IPS DF 6.9 (cell line): ENCODE results near the gene CCR4.
"Not testable (repeated sequence)": the region's sequence is repeated elsewhere in the genome, so short reads cannot be mapped to it uniquely, and the experiment has no call there.

Experiments used
- DNase-seq: peaks from one replicate; pipeline ENCODE4 v3.0.0-alpha.2; 2013; ENCODE audit warnings: low read depth, low spot score
- H3K27ac ChIP-seq: one replicate; pipeline ENCODE4 v1.5.1; 2013; ENCODE audit warnings: low read length, control low read depth
- H3K27me3 ChIP-seq: 2 replicates; pipeline ENCODE4 v1.6.1; 2013; ENCODE audit warnings: mild to moderate bottlenecking, low read length; ENCODE audit not compliant: control insufficient read depth, insufficient read depth
- H3K36me3 ChIP-seq: 2 replicates; pipeline ENCODE4 v1.6.1; 2013; ENCODE audit warnings: low read length; ENCODE audit not compliant: control insufficient read depth, insufficient read depth
- H3K4me1 ChIP-seq: 2 replicates; pipeline ENCODE4 v1.6.1; 2013; ENCODE audit warnings: low read length; ENCODE audit not compliant: control insufficient read depth, insufficient read depth
- H3K4me3 ChIP-seq: 2 replicates; pipeline ENCODE4 v1.5.1; 2013; ENCODE audit warnings: mild to moderate bottlenecking, low read length
- H3K9me3 ChIP-seq: 2 replicates; pipeline ENCODE4 v1.6.1; 2013; ENCODE audit warnings: low read length, inconsistent platforms; ENCODE audit not compliant: control insufficient read depth, insufficient read depth
- WGBS: extraction: QIAGEN DNeasy Blood & Tissue Kit; methylation state at CpG from one replicate; pipeline ENCODE4 v1.1.7; 2013; ENCODE audit warnings: mixed read lengths, missing lambda C conversion rate; ENCODE audit not compliant: insufficient read length, insufficient coverage; 5-methylcytosine and 5-hydroxymethylcytosine counted together

Gene CCR4

DNA sequence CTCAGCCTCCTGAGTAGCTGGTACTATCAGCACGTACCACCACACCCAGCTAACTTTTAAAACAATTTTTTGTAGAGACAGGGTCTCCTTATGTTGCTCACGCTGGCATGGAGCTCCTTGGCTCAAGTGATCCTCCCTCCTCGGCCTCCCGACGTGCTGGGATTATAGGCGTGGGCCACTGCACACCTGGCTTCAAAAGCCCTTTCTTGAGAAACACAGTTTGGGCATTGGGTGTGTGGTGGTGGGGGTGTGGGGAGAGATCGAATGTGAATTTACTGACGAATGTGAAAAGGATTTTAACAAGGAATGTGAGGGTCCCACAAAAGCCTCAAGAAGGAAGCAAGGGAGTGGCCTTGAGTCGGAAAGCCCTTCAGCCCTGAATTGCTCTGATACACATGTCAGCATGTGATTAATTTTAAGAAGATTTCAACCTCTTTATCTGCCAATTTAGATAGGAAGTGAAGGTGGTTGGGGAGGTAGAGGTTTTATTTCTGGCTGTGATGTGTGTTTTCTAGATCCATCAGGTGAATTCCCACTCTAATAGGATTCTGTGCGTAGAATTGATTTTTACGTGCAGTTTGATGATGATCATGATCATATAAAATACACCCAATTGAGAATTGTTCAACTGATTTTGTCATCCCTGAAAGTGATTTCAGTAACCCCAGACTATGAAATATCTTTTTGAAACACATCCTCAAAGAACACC is 1.1 kb downstream of the CCR4 start:
- no peak for DNase-seq
- Histone ChIP-seq H3K27me3 (no peaks in the 10 kb centered on the region), H3K36me3 (no peaks in the 10 kb centered on the region), H3K4me1 (no peaks in the 10 kb centered on the region), H3K4me3 (no peak overlapping the region), H3K27ac (no peak overlapping the region), H3K9me3 (no peaks in the 10 kb centered on the region)
- WGBS: 100% methylated on average over 2 of the region's 11 CpGs

GRCh38 chr3:32954506-32954905 is 3.1 kb downstream of the CCR4 start:
- Histone ChIP-seq H3K4me1 (no peaks in the 10 kb centered on the region), H3K27ac (no peak overlapping the region), H3K9me3 (no peaks in the 10 kb centered on the region), H3K36me3 (no peaks in the 10 kb centered on the region), H3K27me3 (no peaks in the 10 kb centered on the region), H3K4me3 (no peak overlapping the region)
- WGBS: no CpG with 5 or more reads among the region's 1 CpG
- no peak for DNase-seq

- Histone ChIP-seq H3K27me3 (no peaks in the 10 kb centered on the region), H3K27ac (no peak overlapping the region), H3K9me3 (no peaks in the 10 kb centered on the region), H3K36me3 (no peaks in the 10 kb centered on the region), H3K4me3 (no peak overlapping the region), H3K4me1 (no peaks in the 10 kb centered on the region)
- WGBS: no CpG with 5 or more reads among the region's 14 CpGs
- no peak for DNase-seq
Measured at GRCh38 chr3:32956750-32957570, 5.5 kb downstream of the CCR4 start.

DNA sequence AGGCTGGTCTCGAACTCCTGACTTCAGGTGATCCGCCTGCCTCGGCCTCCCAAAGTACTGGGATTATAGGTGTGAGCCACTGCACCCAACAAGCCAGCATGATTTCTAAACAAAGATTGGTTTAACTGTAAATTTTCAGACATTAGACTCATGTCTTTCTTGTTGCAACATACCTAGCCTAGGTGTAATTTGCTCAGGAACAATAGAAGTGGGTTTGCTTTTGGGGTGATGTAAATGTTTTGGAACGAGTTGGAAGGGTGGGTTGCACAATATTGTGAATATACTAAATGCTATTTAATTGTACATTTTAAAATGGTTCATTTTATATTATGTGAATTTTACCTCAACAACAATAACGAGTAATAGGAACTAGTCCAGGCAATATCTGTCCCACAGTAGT is 7.1 kb downstream of the CCR4 start:
- no peak overlapping the region for H3K4me3 ChIP-seq
- no peak overlapping the region for H3K27ac ChIP-seq
- H3K9me3 ChIP-seq: no peaks in the 10 kb centered on the region
- H3K4me1 ChIP-seq: no peaks in the 10 kb centered on the region
- no CpG with 5 or more reads among the region's 5 CpGs for WGBS
- no peaks in the 10 kb centered on the region for H3K36me3 ChIP-seq
- DNase-seq: no peak
- H3K27me3 ChIP-seq: no peaks in the 10 kb centered on the region

DNA sequence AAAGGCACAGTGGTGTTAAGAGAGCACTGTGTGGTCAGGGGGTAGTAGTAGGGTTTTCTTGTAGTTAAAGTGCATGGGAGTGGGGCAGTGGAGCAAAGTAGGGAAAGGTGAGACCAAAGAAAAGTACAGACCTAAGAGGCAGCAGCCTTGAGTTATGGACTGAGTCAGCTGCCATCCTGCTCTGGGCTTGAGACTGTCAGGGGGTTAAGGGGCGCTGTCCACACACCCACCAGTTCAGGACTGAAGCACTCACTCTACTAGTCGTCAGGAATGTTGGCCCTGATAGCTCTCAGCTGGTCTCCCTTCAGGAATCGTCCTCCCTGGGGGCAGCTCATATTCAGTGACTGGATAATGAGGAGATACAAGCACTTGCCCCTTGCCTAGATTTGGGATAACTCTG is 7.9 kb downstream of the CCR4 start:
- Histone ChIP-seq H3K9me3 (no peaks in the 10 kb centered on the region), H3K36me3 (no peaks in the 10 kb centered on the region), H3K27ac (no peak overlapping the region), H3K4me1 (no peaks in the 10 kb centered on the region), H3K4me3 (no peak overlapping the region), H3K27me3 (no peaks in the 10 kb centered on the region)
- no CpG with 5 or more reads among the region's 3 CpGs for WGBS
- no peak for DNase-seq

DNA sequence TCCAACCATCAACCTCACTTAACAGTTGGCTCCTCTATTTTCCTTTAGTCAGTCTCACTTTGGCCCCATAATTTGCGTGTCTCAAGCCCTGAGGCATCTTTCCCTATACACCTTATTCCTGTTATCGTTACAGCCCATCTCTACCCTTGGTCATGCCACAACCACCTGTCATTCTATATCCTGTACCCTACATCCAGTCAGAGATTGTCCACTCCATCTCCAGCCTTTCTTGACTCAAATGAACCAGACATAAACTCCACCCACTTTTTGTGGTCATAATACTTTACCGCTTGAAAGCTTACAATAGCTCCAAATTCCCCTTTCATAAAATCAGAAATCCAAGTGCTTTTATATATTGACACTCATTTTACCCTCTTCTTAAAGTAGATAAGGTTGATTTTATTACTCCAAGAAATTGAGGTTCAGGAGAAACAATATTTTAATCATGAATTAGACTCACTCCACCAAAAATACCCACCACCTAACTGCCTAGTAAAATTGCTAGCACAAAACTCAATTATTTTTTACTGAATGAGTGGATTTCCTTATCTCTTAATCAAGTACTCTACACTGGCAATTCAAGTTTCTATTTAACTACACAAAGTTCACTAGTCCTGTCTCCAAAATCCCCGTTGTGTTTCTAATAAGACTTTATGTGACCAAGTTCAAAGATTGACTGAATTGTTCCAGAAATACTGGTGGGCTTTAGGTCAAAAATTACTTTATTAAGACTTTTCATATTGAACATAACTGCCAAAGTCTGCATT is 9.1 kb downstream of the CCR4 start:
- no peaks in the 10 kb centered on the region for H3K4me1 ChIP-seq
- H3K9me3 ChIP-seq: no peaks in the 10 kb centered on the region
- no peaks in the 10 kb centered on the region for H3K27me3 ChIP-seq
- no peak for DNase-seq
- H3K4me3 ChIP-seq: no peak overlapping the region
- WGBS: no CpG with 5 or more reads among the region's 4 CpGs
- H3K27ac ChIP-seq: no peak overlapping the region
- H3K36me3 ChIP-seq: no peaks in the 10 kb centered on the region

DNA sequence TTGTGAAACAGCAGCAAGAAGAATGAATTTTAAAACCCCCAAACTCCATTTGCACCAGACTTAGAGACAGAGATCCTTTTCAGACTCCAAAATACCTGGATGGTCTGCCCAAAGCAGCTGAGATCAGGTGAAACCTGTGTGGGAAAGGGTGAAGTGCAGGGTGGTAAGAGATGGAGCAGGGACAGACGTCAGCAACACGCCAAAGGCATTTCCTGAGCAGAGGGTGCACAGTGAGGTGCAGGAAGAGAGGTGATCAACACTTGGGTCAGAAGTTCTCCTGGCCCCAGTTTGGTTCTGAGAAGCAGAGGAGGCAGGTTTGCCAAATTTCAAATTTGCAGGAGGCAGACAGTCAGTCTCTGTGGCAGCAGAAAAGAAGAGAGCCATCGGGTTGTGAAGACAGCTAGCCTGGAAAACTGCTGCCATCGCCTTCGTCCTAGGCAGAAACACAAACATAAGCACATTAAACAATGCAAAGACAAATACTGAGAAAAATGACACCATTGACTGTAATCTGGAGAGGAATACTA is 9.8 kb downstream of the CCR4 start:
- H3K9me3 ChIP-seq: no peaks in the 10 kb centered on the region
- H3K4me1 ChIP-seq: no peaks in the 10 kb centered on the region
- WGBS: no CpG with 5 or more reads among the region's 5 CpGs
- no peak overlapping the region for H3K4me3 ChIP-seq
- no peaks in the 10 kb centered on the region for H3K27me3 ChIP-seq
- no peaks in the 10 kb centered on the region for H3K36me3 ChIP-seq
- H3K27ac ChIP-seq: no peak overlapping the region
- DNase-seq: no peak

GRCh38 chr3:32963871-32964270 is 12.4 kb downstream of the CCR4 start:
- H3K9me3 ChIP-seq: no peaks in the 10 kb centered on the region
- H3K27ac ChIP-seq: no peak overlapping the region
- no CpG with 5 or more reads among the region's 3 CpGs for WGBS
- no peak overlapping the region for H3K4me3 ChIP-seq
- no peaks in the 10 kb centered on the region for H3K4me1 ChIP-seq
- no peak for DNase-seq
- H3K36me3 ChIP-seq: no peaks in the 10 kb centered on the region
- no peaks in the 10 kb centered on the region for H3K27me3 ChIP-seq

DNA sequence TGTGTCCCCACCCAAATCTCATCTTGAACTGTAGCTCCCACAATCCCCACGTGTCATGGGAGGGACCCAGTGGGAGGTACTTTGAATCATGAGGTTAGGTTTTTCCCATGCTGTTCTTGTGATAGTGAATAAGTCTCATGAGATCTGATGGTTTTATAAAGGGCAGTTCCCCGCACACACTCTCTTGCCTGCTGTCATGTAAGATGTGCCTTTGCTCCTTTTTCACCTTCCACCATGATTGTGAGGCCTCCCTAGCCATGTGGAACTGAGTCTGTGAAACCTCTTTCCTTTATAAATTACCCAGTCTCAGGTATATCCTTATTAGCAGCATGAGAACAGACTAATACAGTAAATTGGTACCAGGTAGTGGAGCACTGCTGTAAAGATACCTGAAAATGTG is 13.3 kb downstream of the CCR4 start:
- H3K9me3 ChIP-seq, H3K27me3 ChIP-seq, DNase-seq, H3K27ac ChIP-seq, H3K4me3 ChIP-seq, H3K36me3 ChIP-seq, H3K4me1 ChIP-seq: not testable (repeated sequence)
- WGBS: no CpG with 5 or more reads among the region's 2 CpGs

GRCh38 chr3:32965617-32966213 is 14.3 kb downstream of the CCR4 start:
- not testable (repeated sequence) for H3K4me3 ChIP-seq, H3K4me1 ChIP-seq, H3K27ac ChIP-seq, H3K27me3 ChIP-seq, H3K36me3 ChIP-seq, H3K9me3 ChIP-seq, DNase-seq
- no CpG with 5 or more reads among the region's 2 CpGs for WGBS
